Measurements from ENCODE around the gene IL9. TPM values are rescaled to one million over a fixed set of nuclear protein-coding genes. Genes with fewer than 3 reads are reported as not detected.

IL9 gene
- total RNA-seq, 1 donor = not detected

DNA sequence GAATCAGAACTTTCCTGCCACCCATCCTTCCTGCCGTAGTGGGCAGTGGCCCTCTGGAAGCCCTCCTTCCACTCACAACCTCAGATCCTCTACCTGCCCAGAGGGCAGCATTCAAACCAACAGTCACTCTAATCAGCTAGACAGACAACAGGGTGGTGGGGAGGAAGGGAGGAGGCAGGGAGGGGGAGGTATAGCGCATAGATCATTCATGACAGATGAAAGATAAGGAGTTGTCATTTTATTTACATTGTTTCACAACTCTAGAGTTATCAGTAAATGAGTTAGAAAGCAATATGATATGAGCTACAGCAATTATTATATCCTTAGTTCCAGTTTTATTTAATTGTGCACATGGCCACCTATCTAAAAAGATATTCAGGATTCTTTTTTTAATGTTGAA lies 852 bp downstream of the IL9 start:
- no peak for DNase-seq (ENCODE audit: low read depth)
- TF ChIP-seq, protein P1, sequence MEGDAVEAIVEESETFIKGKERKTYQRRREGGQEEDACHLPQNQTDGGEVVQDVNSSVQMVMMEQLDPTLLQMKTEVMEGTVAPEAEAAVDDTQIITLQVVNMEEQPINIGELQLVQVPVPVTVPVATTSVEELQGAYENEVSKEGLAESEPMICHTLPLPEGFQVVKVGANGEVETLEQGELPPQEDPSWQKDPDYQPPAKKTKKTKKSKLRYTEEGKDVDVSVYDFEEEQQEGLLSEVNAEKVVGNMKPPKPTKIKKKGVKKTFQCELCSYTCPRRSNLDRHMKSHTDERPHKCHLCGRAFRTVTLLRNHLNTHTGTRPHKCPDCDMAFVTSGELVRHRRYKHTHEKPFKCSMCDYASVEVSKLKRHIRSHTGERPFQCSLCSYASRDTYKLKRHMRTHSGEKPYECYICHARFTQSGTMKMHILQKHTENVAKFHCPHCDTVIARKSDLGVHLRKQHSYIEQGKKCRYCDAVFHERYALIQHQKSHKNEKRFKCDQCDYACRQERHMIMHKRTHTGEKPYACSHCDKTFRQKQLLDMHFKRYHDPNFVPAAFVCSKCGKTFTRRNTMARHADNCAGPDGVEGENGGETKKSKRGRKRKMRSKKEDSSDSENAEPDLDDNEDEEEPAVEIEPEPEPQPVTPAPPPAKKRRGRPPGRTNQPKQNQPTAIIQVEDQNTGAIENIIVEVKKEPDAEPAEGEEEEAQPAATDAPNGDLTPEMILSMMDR (IDR thresholded peaks at IDR 0.05; ENCODE audit: insufficient read depth, low read depth, low read length) = no peak
- no peak overlapping the region for H3K4me3 ChIP-seq (ENCODE audit: low read depth, low read length)

DNA sequence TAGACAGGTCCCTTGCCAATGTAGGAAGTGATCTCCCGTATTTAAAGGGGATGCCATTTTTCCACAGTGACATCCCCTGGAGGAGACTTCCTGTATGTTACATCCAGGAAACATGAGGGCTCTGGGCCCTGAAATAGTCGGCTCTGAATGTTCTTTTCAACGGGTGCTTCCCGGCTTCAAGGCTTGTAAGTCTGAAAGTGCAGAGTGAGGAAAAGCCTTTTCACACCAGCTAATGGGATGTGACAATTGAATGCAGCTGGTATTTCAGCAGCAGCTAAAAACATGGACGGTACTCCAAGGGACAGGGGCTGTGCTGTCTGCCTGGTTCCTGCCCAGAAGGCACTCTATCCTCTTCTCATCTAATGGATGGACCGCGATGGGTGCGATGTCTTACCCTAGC lies 1.4 kb downstream of the IL9 start:
- TF ChIP-seq, protein P1 (IDR thresholded peaks at IDR 0.05; ENCODE audit: insufficient read depth, low read depth, low read length) = no peak
- H3K4me3 ChIP-seq (ENCODE audit: low read depth, low read length) = no peak overlapping the region
- DNase-seq (ENCODE audit: low read depth) = no peak

DNA sequence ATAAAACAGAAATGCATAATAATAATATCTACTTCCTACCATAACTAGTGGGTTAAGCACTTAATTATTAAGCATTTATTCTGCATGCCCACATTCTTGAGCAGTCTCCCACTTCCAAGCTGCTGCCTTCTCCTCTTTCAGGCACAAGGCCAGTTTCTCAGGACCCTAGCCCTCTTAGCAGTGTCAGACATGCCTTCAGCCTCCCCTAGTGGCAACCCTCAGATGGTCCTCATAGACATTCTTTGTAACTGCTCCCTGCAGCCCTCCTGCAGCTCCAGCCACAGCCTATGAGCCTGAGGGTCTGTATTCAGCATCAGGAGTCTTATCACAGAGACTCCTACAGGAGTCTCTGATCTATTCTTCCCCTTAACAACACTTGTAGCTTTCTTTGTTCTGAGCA lies 3.9 kb downstream of the IL9 start:
- DNase-seq (ENCODE audit: low read depth) = no peak
- TF ChIP-seq, protein P1 (IDR thresholded peaks at IDR 0.05; ENCODE audit: insufficient read depth, low read depth, low read length) = peak; percentile 14
- no peak overlapping the region for H3K4me3 ChIP-seq (ENCODE audit: low read depth, low read length)

DNA sequence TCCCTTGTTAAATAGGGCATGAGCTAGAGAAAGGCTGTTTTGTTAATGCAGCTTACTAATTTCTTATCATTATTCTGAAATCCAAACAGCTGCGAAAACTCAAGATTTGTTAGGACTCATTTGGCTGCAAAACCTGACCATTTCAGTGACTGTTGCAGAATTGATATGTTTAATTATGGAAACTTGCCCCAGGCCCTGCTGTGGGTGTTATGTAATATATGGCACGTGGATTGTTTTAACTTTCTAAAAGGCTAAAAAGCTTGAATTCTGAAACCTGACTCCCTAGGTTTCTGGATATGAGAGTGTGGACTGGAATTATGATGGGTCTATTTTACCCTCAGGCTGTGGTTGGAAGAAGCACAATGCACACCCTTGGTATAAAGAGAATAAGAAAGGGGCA lies 4.4 kb downstream of the IL9 start:
- TF ChIP-seq, protein P1 (IDR thresholded peaks at IDR 0.05; ENCODE audit: insufficient read depth, low read depth, low read length) = no peak
- H3K4me3 ChIP-seq (ENCODE audit: low read depth, low read length) = no peak overlapping the region
- peak; percentile 42 for DNase-seq (ENCODE audit: low read depth)

DNA sequence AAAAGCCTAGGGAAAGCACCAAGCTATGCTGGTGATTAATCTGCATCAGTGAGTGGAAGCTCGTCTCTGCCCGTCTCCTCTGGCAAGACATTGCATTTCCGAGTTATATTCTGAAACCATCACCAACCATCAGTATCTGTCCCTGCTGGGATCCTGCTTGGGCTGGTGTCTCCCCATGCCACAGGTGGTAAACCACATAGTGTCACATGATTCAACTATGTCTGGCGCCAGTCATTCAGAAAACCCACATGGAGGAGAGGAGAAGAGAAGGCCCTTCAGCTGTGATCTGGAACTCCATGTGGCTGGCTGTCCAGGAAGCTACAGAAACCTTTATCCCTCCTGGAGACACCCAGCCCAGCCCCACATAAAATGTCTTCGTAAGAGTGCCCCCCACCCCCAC lies 4.8 kb downstream of the IL9 start:
- DNase-seq (ENCODE audit: low read depth) = no peak
- no peak overlapping the region for H3K4me3 ChIP-seq (ENCODE audit: low read depth, low read length)
- TF ChIP-seq, protein P1 (IDR thresholded peaks at IDR 0.05; ENCODE audit: insufficient read depth, low read depth, low read length) = no peak

DNA sequence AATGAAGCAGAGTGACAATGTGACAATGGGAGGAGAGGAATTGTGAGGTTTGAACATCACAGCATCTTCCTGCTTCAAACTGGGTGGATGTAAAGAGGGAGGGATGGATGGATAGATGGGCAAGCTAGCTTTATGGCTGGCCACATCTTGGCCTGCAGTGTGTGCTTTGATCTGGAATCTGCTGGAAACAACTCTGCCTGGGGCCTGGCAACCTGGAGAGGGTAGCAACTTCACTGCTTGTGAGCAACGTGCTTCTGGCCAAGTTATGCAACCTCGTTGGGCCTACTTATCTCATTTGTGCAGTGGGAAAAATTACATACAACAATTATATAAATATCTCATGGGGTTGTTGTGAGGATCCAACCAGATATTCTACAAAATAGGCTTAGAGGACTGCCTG lies 5.3 kb downstream of the IL9 start:
- TF ChIP-seq, protein P1 (IDR thresholded peaks at IDR 0.05; ENCODE audit: insufficient read depth, low read depth, low read length) = no peak
- no peak overlapping the region for H3K4me3 ChIP-seq (ENCODE audit: low read depth, low read length)
- DNase-seq (ENCODE audit: low read depth) = no peak

DNA sequence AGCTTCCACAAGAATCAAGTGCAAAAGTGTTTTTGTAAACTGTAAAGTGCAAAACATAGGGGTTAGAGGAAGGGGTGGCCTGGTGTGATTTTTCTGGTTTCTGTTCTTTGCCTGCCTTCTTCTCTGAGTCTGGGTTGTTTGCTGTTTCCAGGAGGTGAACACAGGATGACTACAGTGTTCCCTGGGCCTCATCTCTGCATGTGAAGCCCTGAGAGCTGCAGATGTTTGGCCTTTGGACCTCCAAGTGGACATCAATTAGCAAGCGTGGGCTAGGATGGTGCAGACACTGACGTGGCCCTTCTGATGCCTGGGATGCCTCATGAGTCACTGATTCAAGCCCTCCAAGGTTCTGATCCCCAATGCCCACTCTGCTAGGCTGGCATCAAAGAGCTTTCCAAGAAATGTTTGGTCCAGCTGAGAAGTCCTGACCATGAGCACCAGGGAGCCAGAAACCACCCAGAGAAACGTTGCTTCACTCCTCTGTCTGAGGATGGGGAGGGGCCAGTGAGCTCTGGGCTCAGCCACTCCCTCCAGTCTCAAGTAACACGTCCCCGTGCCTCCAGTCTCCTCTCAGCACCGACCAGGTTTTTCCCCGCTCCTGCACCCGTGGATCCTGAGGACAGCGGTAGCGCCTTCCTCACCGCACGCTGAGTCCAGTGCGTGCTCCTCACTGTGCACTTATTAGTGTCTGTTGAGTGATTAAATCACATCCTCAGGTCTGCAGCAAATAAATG lies 7.6 kb downstream of the IL9 start:
- H3K4me3 ChIP-seq (ENCODE audit: low read depth, low read length) = no peak overlapping the region
- TF ChIP-seq, protein P1 (IDR thresholded peaks at IDR 0.05; ENCODE audit: insufficient read depth, low read depth, low read length) = no peak
- DNase-seq (ENCODE audit: low read depth) = peak; percentile 48
